Measurements from ENCODE around the gene TSPAN5. TPM values are rescaled to one million over a fixed set of nuclear protein-coding genes. Genes with fewer than 3 reads are reported as not detected.

TSPAN5 gene
- polyA plus RNA-seq, 1 of the 3 experiments (the other 2 are of a cell fraction) = 38.6 TPM

- CTCF ChIA-PET = no interaction called here
- TF ChIP-seq CTCF (IDR thresholded peaks at IDR 0.05) = no peak
- TF ChIP-seq NFIC (IDR thresholded peaks at IDR 0.05; ENCODE audit: borderline replicate concordance) = no peak
- no peak for TF ChIP-seq YY1 (IDR thresholded peaks at IDR 0.05; ENCODE audit: low read depth)
- no peak for TF ChIP-seq RXRA (IDR thresholded peaks at IDR 0.05; ENCODE audit: borderline replicate concordance, low read depth)
- TF ChIP-seq IRF3 (IDR thresholded peaks at IDR 0.05; ENCODE audit: low read depth, low read length) = no peak
- TF ChIP-seq MXI1 (IDR thresholded peaks at IDR 0.05; ENCODE audit: low read depth, low read length) = no peak
- no peak for TF ChIP-seq SIN3A (IDR thresholded peaks at IDR 0.05; ENCODE audit: borderline replicate concordance, low read depth, low read length)
- no peak for TF ChIP-seq TCF12 (IDR thresholded peaks at IDR 0.05)
- TF ChIP-seq POLR2AphosphoS5 (IDR thresholded peaks at IDR 0.05; ENCODE audit: low read depth, low read length) = no peak
- TF ChIP-seq USF1 (IDR thresholded peaks at IDR 0.05; ENCODE audit: borderline replicate concordance, low read depth) = no peak
- H3K4me2 ChIP-seq = no peak overlapping the region
- no peak for DNase-seq
- WGBS (ENCODE audit: low lambda C conversion rate) = 87% methylated on average over 6 of the region's 6 CpGs
- peaks cover 58% of the 10 kb centered on the region for H4K20me1 ChIP-seq (ENCODE audit: insufficient read depth)
- no peak overlapping the region for H3K9ac ChIP-seq
- H3K27me3 ChIP-seq (ENCODE audit: insufficient read depth) = no peaks in the 10 kb centered on the region
- H2AFZ ChIP-seq (ENCODE audit: low read depth) = no peak overlapping the region
- no peaks in the 10 kb centered on the region for H3K9me3 ChIP-seq
- H3K9me2 ChIP-seq = no peaks in the 10 kb centered on the region
- H3K27ac ChIP-seq (ENCODE audit: low read depth in 2 of 2, low read length in 1 of 2) = no peak overlapping the region
- peaks cover 100% of the 10 kb centered on the region for H3K79me2 ChIP-seq (ENCODE audit: insufficient read depth)
- peaks cover 0 to 7% of the 10 kb centered on the region in 2 experiments for H3K36me3 ChIP-seq (replicated peaks in 1 of 2; ENCODE audit: control insufficient read depth in 1 of 2, insufficient read depth in 2 of 2, low read length in 1 of 2)
- no peak overlapping the region for H3K4me3 ChIP-seq (ENCODE audit: low read depth in 2 of 2, low read length in 1 of 2)
- POLR2A ChIA-PET = no interaction called here
- peaks cover 18 to 27% of the 10 kb centered on the region in 2 experiments for H3K4me1 ChIP-seq (ENCODE audit: control insufficient read depth in 1 of 2, insufficient read depth in 2 of 2, low read depth in 1 of 2, low read length in 1 of 2)
- H3F3A ChIP-seq (replicated peaks; ENCODE audit: insufficient read depth) = no peaks in the 10 kb centered on the region
Measured at GRCh38 chr4:98610431-98610830, 48.0 kb downstream of the TSPAN5 start.

GRCh38 chr4:98609934-98610333, 48.5 kb downstream of the TSPAN5 start:
- no peak overlapping the region for H2AFZ ChIP-seq (ENCODE audit: low read depth)
- TF ChIP-seq MXI1 (IDR thresholded peaks at IDR 0.05; ENCODE audit: low read depth, low read length) (no peak), TEAD4 (IDR thresholded peaks at IDR 0.05; ENCODE audit: borderline replicate concordance, insufficient read depth) (no peak), CHD2 (IDR thresholded peaks at IDR 0.05; ENCODE audit: low read length, partially characterized antibody) (no peak), MAX (IDR thresholded peaks at IDR 0.05; ENCODE audit: low read depth) (no peak), POLR2AphosphoS5 (IDR thresholded peaks at IDR 0.05; ENCODE audit: low read depth, low read length) (no peak), PBX3 (IDR thresholded peaks at IDR 0.05) (no peak), GATA2 (CRISPR knock-in tag; IDR thresholded peaks at IDR 0.05) (no peak), RXRA (IDR thresholded peaks at IDR 0.05; ENCODE audit: borderline replicate concordance, low read depth) (no peak), TCF12 (IDR thresholded peaks at IDR 0.05) (no peak), TAF1 (IDR thresholded peaks at IDR 0.05; ENCODE audit: borderline replicate concordance, low read depth, low read length) (no peak), SIN3A (IDR thresholded peaks at IDR 0.05; ENCODE audit: borderline replicate concordance, low read depth, low read length) (no peak), ZBTB33 (IDR thresholded peaks at IDR 0.05; ENCODE audit: borderline replicate concordance, low read depth) (no peak), YY1 (IDR thresholded peaks at IDR 0.05; ENCODE audit: low read depth) (no peak), SMC3 (IDR thresholded peaks at IDR 0.05; ENCODE audit: low read depth, low read length) (no peak)

More at GRCh38 chr4:98609934-98610333, 48.5 kb downstream of the TSPAN5 start:
- Histone ChIP-seq H3F3A (replicated peaks; ENCODE audit: insufficient read depth) (no peaks in the 10 kb centered on the region), H3K9me2 (no peaks in the 10 kb centered on the region), H3K9me3 (no peaks in the 10 kb centered on the region), H3K4me3 (ENCODE audit: low read depth in 2 of 2, low read length in 1 of 2) (no peak overlapping the region), H4K20me1 (ENCODE audit: insufficient read depth) (peaks cover 56% of the 10 kb centered on the region), H3K27me3 (ENCODE audit: insufficient read depth) (no peaks in the 10 kb centered on the region), H3K79me2 (ENCODE audit: insufficient read depth) (peaks cover 100% of the 10 kb centered on the region), H3K36me3 (replicated peaks in 1 of 2; ENCODE audit: control insufficient read depth in 1 of 2, insufficient read depth in 2 of 2, low read length in 1 of 2) (peaks cover 0 to 7% of the 10 kb centered on the region in 2 experiments), H3K4me1 (ENCODE audit: control insufficient read depth in 1 of 2, insufficient read depth in 2 of 2, low read depth in 1 of 2, low read length in 1 of 2) (peaks cover 16 to 26% of the 10 kb centered on the region in 2 experiments), H3K9ac (no peak overlapping the region), H3K4me2 (no peak overlapping the region), H3K27ac (ENCODE audit: low read depth in 2 of 2, low read length in 1 of 2) (no peak overlapping the region)
- POLR2A ChIA-PET = no interaction called here
- 91% methylated on average over 5 of the region's 5 CpGs for WGBS (ENCODE audit: low lambda C conversion rate)
- CTCF ChIA-PET = no interaction called here
- DNase-seq = no peak

Measured in SK-N-SH (cell line).